MM.1S (cell line): Measurements from ENCODE around the gene SQOR.

ENCODE experiments used
- CTCF ChIP-seq: fragments of 300-600 bp; sonication (generic); IDR thresholded peaks from 2 replicates; pipeline ENCODE4 v1.5.1; 2016; ENCODE audit warnings: antibody characterized with exemption, low read length, mixed read lengths
- EZH2 ChIP-seq: fragments of 300-600 bp; sonication (generic); optimal IDR thresholded peaks from 2 replicates; pipeline ENCODE3; 2017; ENCODE audit warnings: low read depth, mild to moderate bottlenecking, antibody characterized with exemption, low read length, mixed read lengths
- EZH2phosphoT487 ChIP-seq: fragments of 300-600 bp; sonication (generic); IDR thresholded peaks from 2 replicates; pipeline ENCODE4 v1.6.1; 2018; ENCODE audit warnings: antibody characterized with exemption, low read length

- TF ChIP-seq CTCF = no peak
- TF ChIP-seq EZH2 = no peak
- no peak for TF ChIP-seq EZH2phosphoT487
Measured at GRCh38 chr15:45637141-45637540, 2.3 kb downstream of the SQOR start.
